HG02970 (cell line): ENCODE data around the gene SERTAD4.
"Not testable (repeated sequence)": the region's sequence is repeated elsewhere in the genome, so short reads cannot be mapped to it uniquely, and the experiment has no call there.

ENCODE experiments used
- ATAC-seq: cut with Tn5 transposase; IDR thresholded peaks from one replicate; pipeline ENCODE4 v1.9.1; 2021; ENCODE audit warnings: mild to moderate bottlenecking, moderate library complexity, moderate number of reproducible peaks; ENCODE audit not compliant: unreplicated experiment, low FRiP score

Gene SERTAD4

DNA sequence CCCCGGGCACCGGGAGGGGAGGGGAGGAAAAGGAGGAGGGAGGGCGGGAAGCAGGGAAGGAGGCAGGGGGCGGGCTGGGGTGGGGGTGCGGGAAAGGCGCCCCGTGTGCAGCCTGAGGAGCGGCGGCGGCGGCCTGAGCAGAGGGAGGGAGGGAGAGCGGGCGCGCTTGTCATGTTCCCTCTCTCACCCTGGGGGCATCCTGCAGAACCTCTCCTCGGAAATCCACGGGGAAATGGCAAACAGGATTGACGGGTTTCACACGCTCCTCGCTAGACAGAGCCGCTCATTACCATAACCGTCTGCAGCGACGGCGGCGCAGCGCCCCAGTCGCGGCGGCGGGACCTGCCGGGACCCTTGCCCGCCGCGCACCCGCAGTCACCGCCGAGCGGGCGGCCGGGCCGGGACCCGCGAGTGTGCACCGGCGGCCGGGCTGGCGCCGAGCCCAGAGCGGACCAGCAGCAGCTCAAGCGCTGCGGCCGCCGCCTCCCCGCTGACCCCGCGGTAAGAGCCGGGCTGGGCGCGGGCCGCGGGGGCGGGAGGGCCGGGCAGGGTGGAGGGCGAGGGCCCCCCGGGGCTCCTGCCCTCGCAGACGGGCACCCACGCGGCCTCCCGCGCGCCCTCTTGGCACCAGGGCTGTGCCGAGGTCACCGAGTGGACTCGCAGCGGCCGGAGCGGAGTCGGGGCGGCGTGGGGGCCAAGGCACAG, at the start of gene SERTAD4:
Gene SERTAD4, plus strand, starts transcription at position 286 of the 705 bp plus-strand sequence. CDS start 5,165 bp downstream, outside the sequence.
- ATAC-seq: no peak

DNA sequence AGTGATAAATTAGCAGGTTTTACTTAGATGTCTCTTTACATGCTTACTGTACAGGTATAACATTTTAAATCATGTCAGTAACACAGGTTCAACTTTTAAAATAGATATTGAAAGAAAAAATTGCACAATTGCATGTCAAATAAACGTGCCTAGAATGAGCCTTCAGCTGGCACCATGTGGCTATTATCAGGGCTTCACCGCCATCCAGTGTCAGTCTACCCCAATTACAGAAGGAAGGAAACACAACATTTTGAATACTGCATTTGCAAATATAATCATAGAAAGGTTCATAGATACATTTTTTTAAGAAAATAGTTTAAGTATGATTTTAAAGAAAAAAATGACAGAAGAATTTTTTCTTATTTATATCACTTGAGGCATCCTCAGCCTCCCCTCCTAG, 47.5 kb upstream of the SERTAD4 start:
- ATAC-seq: no peak

- not testable (repeated sequence) for ATAC-seq
These were observed 44.6 kb upstream of the SERTAD4 start for GRCh38 chr1:210187849-210188606.

DNA sequence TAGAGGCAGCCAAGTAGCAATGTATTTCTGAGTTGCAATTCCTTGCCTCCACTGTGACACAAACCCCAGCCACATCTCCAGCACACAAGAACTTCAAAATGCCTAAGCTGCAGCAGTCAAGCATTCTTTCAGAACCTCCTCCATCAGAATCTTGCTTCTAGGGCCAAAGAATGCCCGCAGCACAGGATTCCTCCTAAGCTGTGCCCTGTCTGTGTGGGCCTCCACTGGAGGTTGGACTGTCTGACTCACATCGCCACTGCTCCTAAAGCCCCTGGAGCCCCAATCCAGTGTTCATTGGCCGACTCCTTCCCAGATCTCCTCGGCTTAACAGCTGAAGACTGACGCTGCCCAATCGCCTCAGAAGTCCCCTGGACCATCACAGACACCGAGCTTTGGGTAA, 43.2 kb upstream of the SERTAD4 start:
- ATAC-seq: no peak

- ATAC-seq: no peak
These were observed 36.9 kb upstream of the SERTAD4 start for GRCh38 chr1:210195635-210196160.

DNA sequence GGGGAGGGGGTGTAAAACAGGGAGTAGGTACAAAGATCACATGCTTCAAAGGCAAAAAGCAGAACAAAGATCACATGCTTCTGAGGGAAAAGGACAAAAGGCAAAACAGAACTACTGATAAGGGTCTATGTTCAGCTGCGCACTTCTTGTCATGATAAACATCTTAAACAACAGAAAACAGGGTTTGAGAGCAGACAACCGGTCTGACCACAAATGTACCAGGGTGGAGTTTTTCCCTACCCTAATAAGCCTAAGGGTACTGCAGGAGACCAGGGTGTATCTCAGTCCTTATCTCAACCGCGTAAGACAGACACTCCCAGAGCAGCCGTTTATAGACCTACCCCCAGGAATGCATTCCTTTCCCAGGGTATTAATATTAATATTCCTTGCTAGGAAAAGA, 36.3 kb upstream of the SERTAD4 start:
- not testable (repeated sequence) for ATAC-seq

GRCh38 chr1:210198840-210199239, 33.8 kb upstream of the SERTAD4 start:
- no peak for ATAC-seq

DNA sequence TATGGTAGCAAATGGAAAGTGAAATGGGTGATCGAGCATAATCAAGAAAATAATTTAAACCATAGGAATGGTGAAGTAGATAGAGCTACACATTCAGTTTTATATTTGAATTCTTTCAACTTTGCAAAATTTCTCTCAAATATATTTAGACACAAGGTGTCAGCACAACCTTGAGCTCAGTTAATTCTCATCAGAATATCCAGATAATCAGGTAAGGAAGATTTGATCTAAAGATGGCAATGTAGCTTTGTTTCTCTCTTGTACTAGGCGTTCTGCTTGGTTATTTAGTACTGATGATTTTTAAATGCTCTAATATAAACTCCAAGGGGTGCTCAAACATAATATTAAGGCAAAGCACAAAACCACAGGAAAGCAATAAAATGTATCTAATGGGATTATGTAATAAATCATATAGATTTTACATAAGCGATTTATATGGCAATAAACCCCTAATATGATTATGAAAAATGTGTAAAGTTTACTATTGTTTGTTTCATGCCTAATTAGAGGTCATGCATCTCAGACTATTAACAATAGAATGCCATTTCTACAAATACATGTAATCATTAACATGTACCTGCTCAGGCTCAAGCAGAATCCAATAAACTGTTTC, 32.4 kb upstream of the SERTAD4 start:
- no peak for ATAC-seq

DNA sequence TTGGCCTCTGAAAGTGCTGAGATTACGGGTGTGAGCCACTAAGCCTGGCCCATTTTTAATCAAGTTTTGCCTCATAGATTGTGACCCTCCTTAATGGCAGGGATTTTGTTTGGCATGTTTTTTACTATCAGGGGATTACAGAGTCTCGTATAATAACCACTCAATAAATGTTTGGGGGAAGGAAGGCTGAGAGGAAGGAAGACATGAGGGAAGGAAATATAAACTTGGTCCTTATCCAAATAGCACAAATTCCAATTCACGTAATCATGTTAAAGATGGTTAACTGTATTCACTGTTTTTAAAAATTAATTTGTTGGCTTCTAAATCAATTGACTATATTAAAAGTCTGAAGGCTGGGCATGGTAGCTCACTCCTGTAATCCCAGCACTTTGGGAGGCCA, 30.9 kb upstream of the SERTAD4 start:
- no peak for ATAC-seq

DNA sequence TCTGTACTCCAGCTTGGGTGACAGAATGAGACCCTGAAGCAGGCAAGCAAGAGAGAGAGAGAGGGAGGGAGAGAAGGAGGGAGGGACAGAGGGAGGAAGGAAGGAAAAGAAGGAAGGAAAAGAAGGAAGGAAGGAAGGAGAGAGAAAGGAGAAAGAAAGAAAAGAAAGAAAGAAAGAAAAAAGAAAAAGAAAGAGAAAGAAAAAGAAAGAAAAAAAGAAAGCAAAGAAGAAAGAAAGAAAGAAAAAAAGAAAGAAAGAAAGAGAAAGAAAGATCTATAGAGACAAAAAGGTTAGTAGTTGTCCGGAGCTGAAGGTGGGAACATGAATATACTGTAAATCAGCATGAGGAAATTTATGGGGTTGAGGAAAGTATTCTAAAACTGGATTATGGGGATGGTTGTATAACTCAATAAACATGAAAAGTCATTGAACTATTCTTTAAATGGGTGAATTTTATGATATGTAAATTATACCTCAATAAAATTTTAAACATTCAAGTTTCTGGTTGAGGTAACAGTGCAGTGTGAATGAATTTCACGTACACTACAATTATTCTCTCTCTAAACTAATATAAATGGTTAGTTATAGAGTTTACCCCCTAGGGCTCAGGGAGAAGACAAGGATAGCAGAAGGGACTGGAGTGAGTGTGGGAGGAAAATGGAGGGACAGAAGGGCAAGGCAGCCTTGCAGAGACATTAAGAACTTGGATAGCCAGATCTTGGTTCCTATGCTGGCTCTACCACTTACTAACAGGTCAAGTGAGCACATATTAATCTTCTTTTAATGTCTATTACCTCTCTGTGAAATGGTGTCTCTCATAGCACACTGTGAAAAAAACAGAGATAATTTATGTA, 24.8 kb upstream of the SERTAD4 start:
- ATAC-seq: no peak

- no peak for ATAC-seq
These were observed 19.3 kb upstream of the SERTAD4 start for GRCh38 chr1:210213335-210213734.

GRCh38 chr1:210214573-210215409, 17.8 kb upstream of the SERTAD4 start:
- no peak for ATAC-seq

DNA sequence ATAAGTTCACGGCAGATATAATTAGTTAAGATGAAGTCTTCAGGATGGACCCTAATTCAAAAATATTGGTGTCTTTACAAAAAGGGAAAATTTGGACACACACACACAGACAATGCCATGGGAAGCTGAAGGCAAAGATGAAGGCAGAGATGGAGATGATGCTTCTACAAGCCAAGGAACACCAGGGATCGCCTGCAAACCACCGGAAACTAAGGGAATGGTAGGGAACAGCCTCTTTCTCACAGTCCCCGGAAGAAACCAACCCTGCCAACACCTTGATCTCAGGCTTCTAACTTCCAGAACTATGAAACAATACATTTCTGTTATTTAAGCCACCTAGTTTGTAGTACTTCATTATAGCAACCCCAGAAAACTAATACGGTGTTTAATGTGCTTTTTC, 15.1 kb upstream of the SERTAD4 start:
- no peak for ATAC-seq

GRCh38 chr1:210218047-210218446, 14.5 kb upstream of the SERTAD4 start:
- no peak for ATAC-seq

DNA sequence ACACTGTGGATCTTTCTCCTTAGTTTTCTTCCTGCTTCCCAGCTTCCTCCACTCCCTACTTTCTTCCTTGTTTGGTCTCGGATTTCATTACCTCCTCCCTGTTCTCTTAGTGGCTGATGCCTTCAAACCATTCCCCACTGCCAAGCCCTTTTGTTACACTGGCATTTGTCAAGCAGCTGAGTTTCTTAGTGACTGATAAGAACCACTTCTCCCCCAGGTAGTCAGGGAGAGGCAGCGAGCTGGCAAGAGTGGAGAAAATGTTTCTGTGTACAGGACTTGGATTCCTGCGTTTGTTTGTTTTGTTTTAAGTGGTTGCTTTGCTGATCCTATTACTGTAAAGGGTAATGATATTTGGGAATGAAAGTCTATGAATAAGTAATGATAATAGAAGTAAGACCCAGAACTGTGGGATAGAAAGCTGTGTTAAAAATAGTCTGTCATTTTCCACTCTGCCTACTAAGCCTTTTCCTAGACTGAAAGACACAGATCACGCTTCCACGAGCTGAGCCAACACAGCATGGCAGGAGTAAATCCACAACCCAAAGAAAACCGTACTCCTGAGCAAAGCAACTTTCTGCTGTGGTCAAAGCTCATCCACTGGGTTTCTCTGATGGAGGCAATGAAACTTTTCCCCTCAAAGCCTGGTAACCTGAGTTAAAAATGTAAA, 10.1 kb upstream of the SERTAD4 start:
- ATAC-seq: no peak

DNA sequence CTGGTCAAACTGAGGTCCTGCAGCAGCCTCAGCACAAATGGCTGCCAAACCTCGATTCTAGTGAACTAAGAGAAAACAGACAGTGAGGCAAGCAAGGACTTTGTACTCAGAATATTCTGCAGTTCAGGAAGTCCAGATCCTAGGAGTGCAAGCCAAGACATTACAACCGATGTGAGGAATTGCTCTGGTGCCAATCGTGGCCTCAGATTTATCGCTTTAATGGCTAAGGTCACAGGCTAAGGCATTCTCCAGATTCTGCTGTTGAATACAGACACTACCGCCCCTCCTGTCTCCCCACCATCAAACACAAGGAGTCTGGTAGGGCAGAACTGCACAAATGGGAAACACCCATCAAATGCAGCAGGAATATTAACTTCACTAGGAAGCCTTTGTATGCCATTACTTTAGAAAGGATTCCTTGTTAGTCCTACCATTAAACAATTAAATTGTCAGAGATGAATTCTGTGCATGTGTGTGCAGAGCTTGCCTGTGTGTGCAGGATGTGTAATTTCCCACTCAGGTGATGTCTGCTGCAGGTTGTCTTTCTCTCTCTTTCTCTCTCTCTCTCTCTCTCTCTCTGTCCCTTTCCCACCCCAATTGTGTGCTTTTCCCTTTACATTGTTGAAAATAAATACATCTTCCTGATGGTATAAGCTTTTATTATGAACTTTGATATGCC, 9.2 kb upstream of the SERTAD4 start:
- ATAC-seq: no peak

GRCh38 chr1:210228158-210228557, 4.4 kb upstream of the SERTAD4 start:
- ATAC-seq: no peak

DNA sequence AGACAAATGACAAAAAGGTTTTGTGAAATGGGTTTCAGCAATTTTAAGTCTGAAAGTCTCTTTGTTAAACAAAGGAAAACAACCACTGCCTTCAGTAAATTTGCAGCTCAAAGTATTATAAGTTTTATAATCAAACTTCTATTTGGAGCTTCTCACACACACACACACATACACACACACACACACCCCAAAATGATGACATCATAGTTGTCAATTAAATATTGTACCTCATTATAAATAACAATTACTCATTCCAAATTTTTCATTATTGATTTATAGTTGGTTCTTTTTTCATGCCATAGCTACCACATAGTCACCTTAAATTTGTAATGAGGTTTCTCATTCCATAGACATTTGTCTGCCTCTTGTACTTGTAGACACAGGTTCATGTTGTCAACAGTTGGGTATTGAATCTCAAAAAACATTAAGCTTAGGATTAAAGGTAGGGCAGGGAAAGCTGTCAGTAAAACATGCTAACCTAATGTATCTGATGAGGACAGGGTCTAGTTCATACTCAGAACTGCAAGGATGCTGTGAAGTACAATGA, 2.4 kb upstream of the SERTAD4 start:
- no peak for ATAC-seq
